ENCODE results near the gene PTPN4.

The PTPN4 gene

GRCh38 chr2:119837350-119837749 is 77.6 kb downstream of the PTPN4 start:
- no peak overlapping the region for H2AFZ ChIP-seq (ENCODE audit: low read depth, low read length)
- no peak overlapping the region for H3K4me3 ChIP-seq (ENCODE audit: low read length)
- H3K36me3 ChIP-seq (ENCODE audit: insufficient read depth, low read length), result peaks cover 3% of the 10 kb centered on the region
- no peaks in the 10 kb centered on the region for H3K4me1 ChIP-seq (ENCODE audit: insufficient read depth, low read length)
- no peaks in the 10 kb centered on the region for H3K9me3 ChIP-seq (ENCODE audit: low read length)
- no peaks in the 10 kb centered on the region for H3K27me3 ChIP-seq (ENCODE audit: insufficient read depth, low read length)

GRCh38 chr2:119837759-119838158 is 78.0 kb downstream of the PTPN4 start:
- Histone ChIP-seq H3K36me3 (ENCODE audit: insufficient read depth, low read length) (peaks cover 3% of the 10 kb centered on the region), H2AFZ (ENCODE audit: low read depth, low read length) (no peak overlapping the region), H3K27me3 (ENCODE audit: insufficient read depth, low read length) (no peaks in the 10 kb centered on the region), H3K4me3 (ENCODE audit: low read length) (no peak overlapping the region), H3K9me3 (ENCODE audit: low read length) (no peaks in the 10 kb centered on the region), H3K4me1 (ENCODE audit: insufficient read depth, low read length) (no peaks in the 10 kb centered on the region)

DNA sequence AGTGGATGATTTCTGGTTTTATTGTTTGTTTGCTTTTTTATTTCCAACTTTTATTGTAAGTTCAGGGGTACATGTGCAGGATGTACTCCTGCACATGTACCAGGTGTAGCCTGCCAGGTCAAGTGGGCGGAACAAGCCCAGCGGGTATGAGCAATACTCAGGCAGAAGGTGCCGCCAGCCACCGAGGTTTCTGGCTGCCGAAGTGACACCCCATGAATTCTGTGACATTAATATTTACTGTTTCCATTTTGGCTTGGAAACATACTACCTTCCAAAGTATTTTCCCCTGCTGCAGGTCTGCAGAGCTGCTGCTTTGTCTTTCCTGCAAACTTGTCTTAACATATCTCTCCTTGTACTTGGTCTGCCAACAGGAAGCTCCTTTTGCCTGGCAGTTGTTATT is 78.5 kb downstream of the PTPN4 start:
- no peaks in the 10 kb centered on the region for H3K27me3 ChIP-seq (ENCODE audit: insufficient read depth, low read length)
- H3K4me1 ChIP-seq (ENCODE audit: insufficient read depth, low read length), result no peaks in the 10 kb centered on the region

GRCh38 chr2:119841550-119841949 is 81.8 kb downstream of the PTPN4 start:
- no peaks in the 10 kb centered on the region for H3K9me3 ChIP-seq (ENCODE audit: low read length)
- H3K4me3 ChIP-seq (ENCODE audit: low read length), result no peak overlapping the region
- no peaks in the 10 kb centered on the region for H3K27me3 ChIP-seq (ENCODE audit: insufficient read depth, low read length)

More for the DNA sequence above, 78.5 kb downstream of the PTPN4 start:
- Histone ChIP-seq H3K36me3 (ENCODE audit: insufficient read depth, low read length) (peaks cover 3% of the 10 kb centered on the region), H3K9me3 (ENCODE audit: low read length) (no peaks in the 10 kb centered on the region), H3K4me3 (ENCODE audit: low read length) (no peak overlapping the region), H2AFZ (ENCODE audit: low read depth, low read length) (no peak overlapping the region)

GRCh38 chr2:119846021-119846420 is 86.3 kb downstream of the PTPN4 start:
- Histone ChIP-seq H3K4me3 (ENCODE audit: low read length) (no peak overlapping the region), H3K27me3 (ENCODE audit: insufficient read depth, low read length) (no peaks in the 10 kb centered on the region), H2AFZ (ENCODE audit: low read depth, low read length) (no peak overlapping the region), H3K9me3 (ENCODE audit: low read length) (no peaks in the 10 kb centered on the region), H3K4me1 (ENCODE audit: insufficient read depth, low read length) (no peaks in the 10 kb centered on the region), H3K36me3 (ENCODE audit: insufficient read depth, low read length) (no peaks in the 10 kb centered on the region)

More at GRCh38 chr2:119841550-119841949, 81.8 kb downstream of the PTPN4 start:
- Histone ChIP-seq H3K4me1 (ENCODE audit: insufficient read depth, low read length) (no peaks in the 10 kb centered on the region), H3K36me3 (ENCODE audit: insufficient read depth, low read length) (no peaks in the 10 kb centered on the region), H2AFZ (ENCODE audit: low read depth, low read length) (no peak overlapping the region)

DNA sequence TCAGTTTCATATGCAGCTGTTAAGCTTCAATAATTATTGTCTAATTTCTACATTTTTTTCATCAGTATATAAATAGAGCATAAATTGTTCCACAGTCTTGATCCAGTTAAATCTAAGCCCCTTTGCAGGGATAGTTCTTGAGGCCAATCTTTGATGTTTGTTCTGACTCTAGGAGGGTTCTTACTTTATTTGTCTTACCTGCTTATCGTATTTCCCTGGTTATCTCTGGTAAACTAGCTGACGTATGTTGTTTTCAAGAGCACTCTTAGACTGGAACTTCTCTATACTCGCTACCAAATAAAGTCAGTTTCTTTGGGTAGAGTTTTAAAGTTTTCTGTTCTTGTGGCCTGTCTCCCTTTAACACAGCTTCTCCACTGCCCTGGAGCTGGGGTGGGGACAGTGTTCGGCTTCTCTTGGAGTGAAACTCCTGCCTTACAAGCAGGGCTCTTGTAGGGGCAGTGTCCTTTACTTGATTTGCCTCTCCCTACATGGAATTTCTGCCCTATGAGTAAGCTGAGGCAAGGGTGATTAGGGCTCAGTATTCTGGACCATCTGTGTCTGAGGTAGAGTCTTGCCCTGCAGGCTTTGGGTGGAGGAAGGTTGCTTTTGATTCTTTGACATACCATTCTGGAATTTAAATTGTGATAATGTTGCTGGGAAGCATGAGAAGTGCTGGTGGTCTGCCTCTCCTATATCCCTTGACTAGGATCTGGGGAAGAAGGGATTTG is 90.3 kb downstream of the PTPN4 start:
- Histone ChIP-seq H3K4me3 (ENCODE audit: low read length) (no peak overlapping the region), H3K36me3 (ENCODE audit: insufficient read depth, low read length) (no peaks in the 10 kb centered on the region), H3K4me1 (ENCODE audit: insufficient read depth, low read length) (no peaks in the 10 kb centered on the region), H3K9me3 (ENCODE audit: low read length) (peaks cover 4% of the 10 kb centered on the region), H2AFZ (ENCODE audit: low read depth, low read length) (no peak overlapping the region), H3K27me3 (ENCODE audit: insufficient read depth, low read length) (no peaks in the 10 kb centered on the region)

GRCh38 chr2:119852214-119852613 is 92.5 kb downstream of the PTPN4 start:
- H3K4me1 ChIP-seq (ENCODE audit: insufficient read depth, low read length), result no peaks in the 10 kb centered on the region
- H3K27me3 ChIP-seq (ENCODE audit: insufficient read depth, low read length), result no peaks in the 10 kb centered on the region
- H3K36me3 ChIP-seq (ENCODE audit: insufficient read depth, low read length), result no peaks in the 10 kb centered on the region
- H3K4me3 ChIP-seq (ENCODE audit: low read length), result no peak overlapping the region
- peaks cover 4% of the 10 kb centered on the region for H3K9me3 ChIP-seq (ENCODE audit: low read length)
- no peak overlapping the region for H2AFZ ChIP-seq (ENCODE audit: low read depth, low read length)

GRCh38 chr2:119853777-119854399 is 94.2 kb downstream of the PTPN4 start:
- Histone ChIP-seq H3K27me3 (ENCODE audit: insufficient read depth, low read length) (no peaks in the 10 kb centered on the region), H2AFZ (ENCODE audit: low read depth, low read length) (no peak overlapping the region), H3K4me3 (ENCODE audit: low read length) (no peak overlapping the region), H3K36me3 (ENCODE audit: insufficient read depth, low read length) (no peaks in the 10 kb centered on the region), H3K9me3 (ENCODE audit: low read length) (peaks cover 4% of the 10 kb centered on the region), H3K4me1 (ENCODE audit: insufficient read depth, low read length) (no peaks in the 10 kb centered on the region)

DNA sequence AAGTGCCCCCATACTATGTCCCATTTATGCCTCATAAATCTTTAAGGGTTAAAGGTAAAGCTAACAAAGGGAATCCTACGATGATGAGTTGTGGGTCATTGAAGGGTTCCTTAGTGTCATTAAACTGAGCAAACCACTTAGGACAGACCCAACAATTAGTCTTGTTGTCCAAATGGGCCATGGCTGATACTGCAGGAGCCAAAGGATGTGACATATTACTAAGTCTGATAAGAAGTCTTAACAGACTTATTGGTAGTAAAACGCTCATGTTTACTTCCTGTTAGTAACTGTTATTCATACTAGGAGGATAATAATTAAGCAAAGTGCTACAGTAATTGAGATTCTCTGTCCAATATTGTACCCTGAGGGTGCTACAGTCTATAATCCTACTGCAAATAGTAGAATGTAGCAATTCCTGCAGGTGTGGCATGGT is 96.8 kb downstream of the PTPN4 start:
- Histone ChIP-seq H2AFZ (ENCODE audit: low read depth, low read length) (no peak overlapping the region), H3K9me3 (ENCODE audit: low read length) (peaks cover 4% of the 10 kb centered on the region)

DNA sequence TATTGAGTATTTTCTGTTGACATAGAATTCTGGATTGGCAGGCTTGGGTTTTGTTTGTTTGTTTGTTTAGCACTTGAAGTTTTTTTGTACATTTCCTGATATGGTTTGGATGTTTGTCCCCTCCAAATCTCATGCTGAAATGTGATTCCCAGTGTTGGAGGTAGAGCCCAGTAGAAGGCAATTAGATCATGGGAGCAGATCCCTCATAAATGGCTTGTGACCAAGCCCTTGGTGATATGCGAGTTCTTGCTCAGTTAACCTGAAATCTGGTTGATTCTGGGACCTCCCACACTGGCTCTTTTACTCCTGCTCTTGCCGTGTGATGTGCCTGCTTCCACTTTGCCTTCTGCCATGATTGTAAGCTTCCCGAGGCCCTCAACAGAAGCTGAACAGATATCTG is 98.0 kb downstream of the PTPN4 start:
- Histone ChIP-seq H2AFZ (ENCODE audit: low read depth, low read length) (no peak overlapping the region), H3K4me3 (ENCODE audit: low read length) (no peak overlapping the region), H3K9me3 (ENCODE audit: low read length) (no peaks in the 10 kb centered on the region), H3K27me3 (ENCODE audit: insufficient read depth, low read length) (no peaks in the 10 kb centered on the region), H3K36me3 (ENCODE audit: insufficient read depth, low read length) (no peaks in the 10 kb centered on the region), H3K4me1 (ENCODE audit: insufficient read depth, low read length) (no peaks in the 10 kb centered on the region)

More for the DNA sequence above, 96.8 kb downstream of the PTPN4 start:
- no peaks in the 10 kb centered on the region for H3K36me3 ChIP-seq (ENCODE audit: insufficient read depth, low read length)
- no peak overlapping the region for H3K4me3 ChIP-seq (ENCODE audit: low read length)
- no peaks in the 10 kb centered on the region for H3K27me3 ChIP-seq (ENCODE audit: insufficient read depth, low read length)
- H3K4me1 ChIP-seq (ENCODE audit: insufficient read depth, low read length), result no peaks in the 10 kb centered on the region

DNA sequence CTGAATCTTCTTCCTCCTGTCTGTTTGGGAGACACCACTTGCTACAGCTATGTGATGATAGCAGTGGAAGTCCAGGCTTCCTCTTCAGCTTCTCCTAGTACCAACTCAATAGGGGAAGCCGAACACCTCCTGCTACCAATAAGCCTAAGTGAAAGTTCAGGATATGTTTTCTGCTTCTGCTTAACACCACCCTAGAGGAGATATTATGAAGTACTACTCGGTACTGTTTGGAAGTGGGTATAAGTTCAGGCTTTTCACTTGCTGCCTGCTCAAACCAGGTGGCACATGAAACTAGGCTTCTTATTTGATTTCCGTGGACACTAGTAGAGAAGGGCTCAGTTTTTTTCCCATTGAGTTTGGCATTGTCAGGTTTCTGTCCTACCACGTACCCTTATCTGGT is 99.8 kb downstream of the PTPN4 start:
- Histone ChIP-seq H2AFZ (ENCODE audit: low read depth, low read length) (no peak overlapping the region), H3K9me3 (ENCODE audit: low read length) (no peaks in the 10 kb centered on the region), H3K4me3 (ENCODE audit: low read length) (no peak overlapping the region), H3K4me1 (ENCODE audit: insufficient read depth, low read length) (no peaks in the 10 kb centered on the region), H3K36me3 (ENCODE audit: insufficient read depth, low read length) (no peaks in the 10 kb centered on the region), H3K27me3 (ENCODE audit: insufficient read depth, low read length) (no peaks in the 10 kb centered on the region)

DNA sequence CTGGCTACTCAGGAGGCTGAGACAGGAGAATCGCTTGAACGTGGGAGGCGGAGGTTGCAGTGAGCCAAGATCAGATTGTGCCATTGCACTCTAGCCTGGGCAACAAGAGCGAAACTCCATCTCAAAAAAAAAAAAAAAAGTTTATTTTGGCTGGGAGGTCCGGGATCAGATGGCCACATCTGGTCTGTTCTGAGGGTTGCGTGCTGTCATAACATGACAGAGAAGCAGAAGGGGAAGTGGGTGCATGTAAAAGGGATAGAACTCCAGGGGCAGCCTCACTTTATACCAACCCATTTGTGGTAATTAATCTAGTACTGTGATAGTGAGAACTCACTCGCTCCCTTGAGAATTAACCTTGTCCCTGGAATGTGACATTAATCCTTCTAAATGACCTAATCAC is 101.2 kb downstream of the PTPN4 start:
- Histone ChIP-seq H3K4me1 (ENCODE audit: insufficient read depth, low read length) (no peaks in the 10 kb centered on the region), H2AFZ (ENCODE audit: low read depth, low read length) (no peak overlapping the region), H3K4me3 (ENCODE audit: low read length) (no peak overlapping the region), H3K27me3 (ENCODE audit: insufficient read depth, low read length) (no peaks in the 10 kb centered on the region), H3K36me3 (ENCODE audit: insufficient read depth, low read length) (no peaks in the 10 kb centered on the region), H3K9me3 (ENCODE audit: low read length) (no peaks in the 10 kb centered on the region)

GRCh38 chr2:119862127-119862889 is 102.6 kb downstream of the PTPN4 start:
- no peaks in the 10 kb centered on the region for H3K36me3 ChIP-seq (ENCODE audit: insufficient read depth, low read length)
- no peaks in the 10 kb centered on the region for H3K4me1 ChIP-seq (ENCODE audit: insufficient read depth, low read length)
- no peak overlapping the region for H3K4me3 ChIP-seq (ENCODE audit: low read length)
- H3K27me3 ChIP-seq (ENCODE audit: insufficient read depth, low read length), result no peaks in the 10 kb centered on the region
- H2AFZ ChIP-seq (ENCODE audit: low read depth, low read length), result no peak overlapping the region
- H3K9me3 ChIP-seq (ENCODE audit: low read length), result no peaks in the 10 kb centered on the region

All from neuron (in vitro differentiated cells).